Mucosa of descending colon (tissue), 3 donors: ENCODE measurements around the gene OR2AT4. TPM values are rescaled to one million over a fixed set of nuclear protein-coding genes. Genes with fewer than 3 reads are reported as not detected.
"Not testable (repeated sequence)": the region's sequence is repeated elsewhere in the genome, so short reads cannot be mapped to it uniquely, and the experiment has no call there.

Experiments used
- ATAC-seq: fragments of 200-7000 bp; cut with Tn5 transposase; one replicate; pipeline ENCODE4 v1.9.1; 2020; ENCODE audit warnings: mild to moderate bottlenecking, moderate library complexity
- DNase-seq, 3 donors: peaks; one replicate each; pipeline ENCODE4 v3.0.0-alpha.2; 2020
- H3K36me3 ChIP-seq: fragments of 200-600 bp; one replicate; pipeline ENCODE4 v1.8.0; 2021; ENCODE audit warnings: low read depth, mild to moderate bottlenecking
- H3K4me1 ChIP-seq: fragments of 200-600 bp; one replicate; pipeline ENCODE4 v1.8.0; 2021; ENCODE audit warnings: low read depth, mild to moderate bottlenecking
- H3K4me3 ChIP-seq: fragments of 200-600 bp; one replicate; pipeline ENCODE4 v1.8.0; 2021; ENCODE audit warnings: mild to moderate bottlenecking
- H3K9me3 ChIP-seq: fragments of 200-600 bp; one replicate; pipeline ENCODE4 v1.8.0; 2021; ENCODE audit warnings: mild to moderate bottlenecking
- CTCF ChIP-seq: fragments of 200-600 bp; IDR thresholded peaks from one replicate; pipeline ENCODE4 v1.8.0; 2022; ENCODE audit warnings: antibody characterized with exemption, mild to moderate bottlenecking
- intact Hi-C, 2 donors: fragments of 100-400 bp; cut with DNase I in 1 of 2; cut with micrococcal nuclease in 1 of 2; formaldehyde crosslinking; loops; one replicate each; pipeline versions ENCODE4 v1.11.0 to v1.11.1; 2022; cut with DNase I, micrococcal nuclease
- total RNA-seq, 3 donors: library from RNA; stranded (reverse); fragmentation: NEBNext Ultra II Directional in 2 of 3; extraction: Animal tissue kit (Norgen Biotek cat#: 25700) in 2 of 3; gene quantifications; one replicate each; pipeline versions ENCODE4 v1.2.1 to v1.2.4, GENCODE V29; 2021 to 2023
- donor health status: DM: no; HTN: no; CAD: no; lungs with moderate emphysema.
- donor health status: DM: no; HTN: no; CAD: no.
- donor health status: DM: no; HTN: yes; CAD: no.

The OR2AT4 gene
- total RNA-seq, 3 donors from 2014 or later, result not detected

DNA sequence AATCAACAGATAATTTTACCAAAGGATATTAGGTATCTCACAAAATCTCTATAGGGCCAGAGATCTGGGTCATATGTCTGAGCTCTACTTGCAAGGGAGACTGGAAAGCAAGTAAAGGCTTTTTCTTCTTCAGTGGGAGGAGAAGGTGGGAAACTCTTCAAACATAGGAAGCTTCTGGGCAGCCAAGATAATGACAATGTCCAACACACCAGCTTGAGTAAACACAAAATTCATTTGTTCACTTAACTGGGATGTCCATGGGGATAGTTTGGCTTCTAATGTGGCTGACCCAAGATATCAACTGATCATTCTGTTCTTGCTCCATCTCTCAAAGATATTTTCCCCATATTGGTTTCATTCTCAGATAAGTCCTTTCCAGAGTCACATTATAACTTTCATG is 37.4 kb downstream of the OR2AT4 start:
- intact Hi-C loops, result no loop called here
- no peaks in the 10 kb centered on the region for H3K36me3 ChIP-seq
- H3K9me3 ChIP-seq, result no peaks in the 10 kb centered on the region
- no peak overlapping the region for H3K4me3 ChIP-seq
- DNase-seq, result no peak
- TF ChIP-seq CTCF, result no peak
- no peak for ATAC-seq
- H3K4me1 ChIP-seq, result no peaks in the 10 kb centered on the region

DNA sequence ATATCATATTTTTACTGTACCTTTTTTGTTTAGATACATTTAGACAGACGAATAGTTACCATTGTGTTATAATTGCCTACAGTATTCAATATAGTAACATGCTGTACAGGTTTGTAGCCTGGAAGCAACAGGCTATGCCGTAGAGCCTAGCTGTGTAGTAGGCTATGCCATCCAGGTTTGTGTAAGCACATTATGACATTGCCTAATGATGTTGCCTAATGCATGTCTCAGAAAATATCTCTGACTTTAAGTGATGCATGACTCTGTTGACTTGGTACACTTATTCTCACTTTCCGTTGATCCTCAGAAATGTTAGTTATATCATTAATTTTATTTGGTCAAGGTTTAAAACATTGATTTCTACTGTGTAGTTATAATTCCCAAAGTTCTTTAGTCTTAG is 39.9 kb downstream of the OR2AT4 start:
- Histone ChIP-seq H3K4me3 (no peak overlapping the region), H3K9me3 (peaks cover 13% of the 10 kb centered on the region), H3K36me3 (no peaks in the 10 kb centered on the region), H3K4me1 (no peaks in the 10 kb centered on the region)
- intact Hi-C loops, result no loop called here
- no peak for DNase-seq
- ATAC-seq, result no peak
- no peak for TF ChIP-seq CTCF

- DNase-seq, result no peak
- intact Hi-C loops, result no loop called here
- no peak for ATAC-seq
Measured at GRCh38 chr11:75055511-75055910, 41.2 kb downstream of the OR2AT4 start.

GRCh38 chr11:75052457-75052856 is 44.2 kb downstream of the OR2AT4 start:
- intact Hi-C loops, result no loop called here
- DNase-seq (no peak), ATAC-seq (no peak)
- H3K36me3 ChIP-seq, result no peaks in the 10 kb centered on the region
- H3K4me3 ChIP-seq, result no peak overlapping the region
- peaks cover 13% of the 10 kb centered on the region for H3K9me3 ChIP-seq
- H3K4me1 ChIP-seq, result no peaks in the 10 kb centered on the region
- no peak for TF ChIP-seq CTCF

More at GRCh38 chr11:75055511-75055910, 41.2 kb downstream of the OR2AT4 start:
- H3K4me1 ChIP-seq, result no peaks in the 10 kb centered on the region
- peaks cover 13% of the 10 kb centered on the region for H3K9me3 ChIP-seq
- no peaks in the 10 kb centered on the region for H3K36me3 ChIP-seq
- H3K4me3 ChIP-seq, result no peak overlapping the region
- no peak for TF ChIP-seq CTCF

DNA sequence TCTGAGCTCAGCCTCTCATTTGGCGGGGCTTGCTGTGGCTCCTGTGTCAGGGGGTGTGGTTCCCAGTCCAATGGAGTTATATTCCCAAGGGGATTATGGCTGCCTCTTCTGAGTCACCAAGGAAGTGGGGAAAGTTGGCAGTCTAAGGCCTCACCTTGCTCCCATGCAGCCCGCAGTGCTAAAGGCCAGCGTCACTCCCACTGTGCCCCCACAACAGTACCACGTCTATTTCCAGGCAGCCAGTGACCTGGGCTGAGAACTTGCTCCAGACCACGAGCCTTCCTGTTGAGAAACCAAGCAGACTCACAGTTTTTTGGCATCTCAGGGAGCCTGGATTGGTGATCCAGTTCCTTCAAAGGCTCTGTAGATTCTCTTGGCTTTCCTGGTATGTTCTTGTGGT is 45.6 kb downstream of the OR2AT4 start:
- Histone ChIP-seq H3K36me3 (no peaks in the 10 kb centered on the region), H3K4me3 (no peak overlapping the region), H3K9me3 (peaks cover 13% of the 10 kb centered on the region), H3K4me1 (no peaks in the 10 kb centered on the region)
- intact Hi-C loops, result no loop called here
- no peak for TF ChIP-seq CTCF
- no peak for ATAC-seq
- no peak for DNase-seq

DNA sequence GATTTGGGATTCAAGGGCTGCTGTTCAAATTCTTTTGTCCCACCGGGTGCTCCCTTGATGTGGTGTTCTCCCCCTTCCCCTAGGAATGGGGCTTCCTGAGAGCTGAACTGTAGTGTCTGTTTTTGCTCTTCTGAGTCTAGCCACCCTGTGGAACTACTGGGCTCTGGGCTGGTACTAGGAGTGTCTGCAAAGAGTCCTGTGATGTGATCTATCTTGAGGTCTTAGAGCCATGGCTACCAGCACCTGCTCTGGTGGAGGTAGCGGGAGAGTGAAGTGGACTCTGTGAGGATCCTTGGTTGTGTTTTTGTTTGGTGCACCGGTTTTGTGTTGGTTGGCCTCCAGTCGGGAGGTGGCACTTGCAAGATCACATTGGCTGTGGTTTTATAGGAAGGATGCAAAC is 46.2 kb downstream of the OR2AT4 start:
- H3K4me3 ChIP-seq, result no peak overlapping the region
- DNase-seq, result no peak
- TF ChIP-seq CTCF, result no peak
- no peaks in the 10 kb centered on the region for H3K36me3 ChIP-seq
- ATAC-seq, result no peak
- H3K9me3 ChIP-seq, result peaks cover 13% of the 10 kb centered on the region
- intact Hi-C loops, result no loop called here
- no peaks in the 10 kb centered on the region for H3K4me1 ChIP-seq

- H3K9me3 ChIP-seq, result peaks cover 13% of the 10 kb centered on the region
- H3K4me3 ChIP-seq, intact Hi-C loops, H3K4me1 ChIP-seq, ATAC-seq, H3K36me3 ChIP-seq: not testable (repeated sequence)
- peak in 2 of 3 donors; percentile 43 to 65 for DNase-seq
Measured at GRCh38 chr11:75049501-75050266, 47.0 kb downstream of the OR2AT4 start.
